T-helper 2 cell (primary cell): ENCODE data around the gene CD74.
A peak's percentile ranks its signal among the peaks of the same experiment; 100 is the strongest.

ENCODE experiments used
- DNase-seq, 5 experiments: peaks; one replicate each; pipeline versions ENCODE4 v3.0.0 to v3.0.0-alpha.2; 2012 to 2022

CD74 gene

GRCh38 chr5:150357326-150358260 lies 55.1 kb downstream of the CD74 start, which contains the start of gene TCOF1:
Gene TCOF1, plus strand, starts transcription at chr5:150357697. Its CDS starts 50 bp downstream, at chr5:150357747.
- peak; percentile 94 to 96 (median 96) for DNase-seq

GRCh38 chr5:150356575-150357294 lies 56.0 kb downstream of the CD74 start:
- DNase-seq, result no peak

GRCh38 chr5:150355791-150356190 lies 56.9 kb downstream of the CD74 start:
- no peak for DNase-seq

- DNase-seq, result no peak
Measured at GRCh38 chr5:150353032-150353675, 59.6 kb downstream of the CD74 start.

GRCh38 chr5:150352244-150353031 lies 60.3 kb downstream of the CD74 start:
- no peak for DNase-seq
